ENCODE measurements around the gene FAM135A.

GRCh38 chr6:70411542-70412251 is 1.6 kb upstream of the FAM135A start:
- TF ChIP-seq SIN3A (IDR thresholded peaks at IDR 0.05; ENCODE audit: borderline replicate concordance, insufficient read depth, low read length), result no peak
- TF ChIP-seq POLR2AphosphoS5 (IDR thresholded peaks at IDR 0.05; ENCODE audit: low read depth, low read length), result no peak
- TF ChIP-seq REST (IDR thresholded peaks at IDR 0.05; ENCODE audit: insufficient read depth in 1 of 2, low read depth in 2 of 2, low read length in 2 of 2), result no peak
- no peak for TF ChIP-seq TAF1 (IDR thresholded peaks at IDR 0.05; ENCODE audit: borderline replicate concordance, insufficient read depth, low read length)
